NCI-H187 (cell line): ENCODE data around the gene SEC61A1.

Source experiments
- DNase-seq, 2 experiments: peaks; one replicate each; lab custom pipeline; 2025; lab: John Stamatoyannopoulos, UW

Gene SEC61A1

GRCh38 chr3:128113817-128114794 is 61.9 kb downstream of the SEC61A1 start:
- no peak for DNase-seq
